Nephron (organoid): Measurements from ENCODE around the gene PLIN4.

Experiments
- H3K27ac Mint-ChIP-seq, 3 experiments: 2 replicates each; pipeline ENCODE4 v1.8.0; 2020; ENCODE audit warnings: mixed read lengths in 3 of 3, mild to moderate bottlenecking in 2 of 3, moderate library complexity in 1 of 3
- H3K27me3 Mint-ChIP-seq: 2 replicates; pipeline ENCODE4 v1.8.0; 2021; ENCODE audit warnings: low read depth, mild to moderate bottlenecking, moderate library complexity, mixed read lengths
- H3K36me3 Mint-ChIP-seq: 2 replicates; pipeline ENCODE4 v1.8.0; 2020; ENCODE audit warnings: low read depth, mixed read lengths
- H3K4me1 Mint-ChIP-seq: 2 replicates; pipeline ENCODE4 v1.8.0; 2020; ENCODE audit warnings: mixed read lengths
- H3K4me3 Mint-ChIP-seq, 3 experiments: 2 replicates each; pipeline ENCODE4 v1.8.0; 2020; ENCODE audit warnings: mild to moderate bottlenecking in 3 of 3, mixed read lengths in 3 of 3, moderate library complexity in 2 of 3
- H3K9me3 Mint-ChIP-seq: 2 replicates; pipeline ENCODE4 v1.8.0; 2020; ENCODE audit warnings: mixed read lengths
- CTCF ChIP-seq, 3 experiments: fragments of 200-600 bp; sonication (generic); IDR thresholded peaks; one replicate each; pipeline ENCODE4 v1.5.0; 2021; ENCODE audit warnings: antibody characterized with exemption in 3 of 3; ENCODE audit not compliant: unreplicated experiment in 3 of 3

PLIN4 gene

GRCh38 chr19:4503132-4503824 lies 15.0 kb downstream of the PLIN4 start:
- Mint-ChIP-seq H3K36me3 (peaks cover 20% of the 10 kb centered on the region), H3K4me3 (no peak overlapping the region), H3K27ac (no peak overlapping the region), H3K4me1 (no peaks in the 10 kb centered on the region), H3K9me3 (no peaks in the 10 kb centered on the region), H3K27me3 (no peaks in the 10 kb centered on the region)
- no peak for TF ChIP-seq CTCF (IDR thresholded peaks at IDR 0.05; ENCODE audit: unreplicated experiment in 3 of 3)

DNA sequence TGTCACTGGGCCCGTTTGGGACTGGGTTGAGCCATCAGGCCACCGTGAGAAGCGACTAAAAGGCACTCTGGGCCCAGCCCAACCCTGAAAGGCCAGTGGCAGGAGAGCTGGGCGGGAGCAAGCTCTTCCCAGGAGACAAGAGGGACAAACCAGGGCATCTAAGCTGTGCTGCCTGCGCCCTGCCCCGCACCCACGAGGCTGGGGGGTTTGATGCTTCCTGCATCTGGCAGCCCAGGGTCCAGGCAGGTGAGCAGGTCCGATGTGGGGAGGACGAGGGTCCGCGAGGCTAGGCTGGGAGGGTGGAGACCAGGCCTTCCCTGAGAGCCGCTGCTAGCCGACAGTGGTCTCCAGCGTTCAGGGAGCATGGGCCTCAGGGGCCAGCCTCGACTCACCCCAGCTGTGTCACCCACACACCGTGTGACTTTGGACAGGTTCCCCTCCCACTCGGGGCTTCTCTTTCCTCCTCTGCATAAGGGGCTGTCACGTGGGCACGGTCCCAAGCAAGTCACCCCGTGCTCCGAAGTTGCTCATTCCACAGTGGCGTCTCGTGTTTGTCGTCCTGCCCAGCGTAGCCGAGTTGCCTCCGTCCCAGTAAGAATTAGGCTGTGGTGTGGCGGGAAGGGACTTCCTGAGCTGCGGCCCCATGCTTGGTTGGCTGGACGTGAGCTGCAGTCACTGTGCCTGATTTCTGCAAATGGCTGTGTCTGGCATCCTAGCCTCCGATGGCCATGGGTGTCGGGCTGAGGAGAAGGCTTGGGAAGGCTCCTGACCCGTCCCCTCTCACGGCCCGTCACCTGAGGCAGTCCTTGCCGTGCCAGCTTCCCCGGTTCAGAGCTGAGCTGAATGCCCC lies 15.8 kb downstream of the PLIN4 start:
- H3K27ac Mint-ChIP-seq, result no peak overlapping the region
- no peaks in the 10 kb centered on the region for H3K4me1 Mint-ChIP-seq
- no peaks in the 10 kb centered on the region for H3K9me3 Mint-ChIP-seq
- TF ChIP-seq CTCF (IDR thresholded peaks at IDR 0.05; ENCODE audit: unreplicated experiment in 3 of 3), result no peak
- no peak overlapping the region for H3K4me3 Mint-ChIP-seq
- H3K36me3 Mint-ChIP-seq, result peaks cover 20% of the 10 kb centered on the region
- no peaks in the 10 kb centered on the region for H3K27me3 Mint-ChIP-seq

GRCh38 chr19:4501691-4502090 lies 16.6 kb downstream of the PLIN4 start:
- Mint-ChIP-seq H3K36me3 (peaks cover 19% of the 10 kb centered on the region), H3K27ac (no peak overlapping the region), H3K4me1 (no peaks in the 10 kb centered on the region), H3K9me3 (no peaks in the 10 kb centered on the region), H3K27me3 (no peaks in the 10 kb centered on the region), H3K4me3 (no peak overlapping the region)
- no peak for TF ChIP-seq CTCF (IDR thresholded peaks at IDR 0.05; ENCODE audit: unreplicated experiment in 3 of 3)

- H3K27ac Mint-ChIP-seq, result no peak overlapping the region
- TF ChIP-seq CTCF (IDR thresholded peaks at IDR 0.05; ENCODE audit: unreplicated experiment in 3 of 3), result no peak
- H3K36me3 Mint-ChIP-seq, result peaks cover 12% of the 10 kb centered on the region
- no peaks in the 10 kb centered on the region for H3K4me1 Mint-ChIP-seq
- no peaks in the 10 kb centered on the region for H3K27me3 Mint-ChIP-seq
- H3K4me3 Mint-ChIP-seq, result no peak overlapping the region
- no peaks in the 10 kb centered on the region for H3K9me3 Mint-ChIP-seq
These were observed 17.3 kb downstream of the PLIN4 start for GRCh38 chr19:4500841-4501591.

DNA sequence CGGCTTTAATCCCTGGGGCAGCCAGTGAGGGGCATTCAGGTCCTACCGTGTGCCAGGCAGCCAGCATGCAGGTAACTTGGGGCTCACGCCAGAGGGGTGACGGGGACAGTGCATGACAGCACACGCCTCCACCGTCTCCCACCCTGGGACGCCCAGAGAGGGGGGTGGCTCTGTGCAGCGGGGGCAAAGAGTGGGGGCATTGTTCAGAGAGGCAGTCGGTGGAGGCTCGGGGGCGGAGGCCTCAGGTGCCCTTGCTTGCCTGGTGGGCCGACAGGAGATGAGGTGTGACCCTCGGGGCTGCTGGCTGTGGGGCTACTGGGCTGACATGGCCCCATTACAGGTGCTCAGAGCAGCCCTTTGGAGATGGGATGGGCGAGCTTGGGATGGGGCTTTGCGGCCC lies 18.4 kb downstream of the PLIN4 start:
- Mint-ChIP-seq H3K36me3 (peaks cover 12% of the 10 kb centered on the region), H3K27ac (no peak overlapping the region), H3K4me1 (no peaks in the 10 kb centered on the region), H3K9me3 (no peaks in the 10 kb centered on the region), H3K27me3 (no peaks in the 10 kb centered on the region), H3K4me3 (no peak overlapping the region)
- no peak for TF ChIP-seq CTCF (IDR thresholded peaks at IDR 0.05; ENCODE audit: unreplicated experiment in 3 of 3)
